ENCODE results near the gene TACR2. TPM values are rescaled to one million over a fixed set of nuclear protein-coding genes. Genes with fewer than 3 reads are reported as not detected.

Gene TACR2
- total RNA-seq, 1 donor from 2014 or later = not detected

DNA sequence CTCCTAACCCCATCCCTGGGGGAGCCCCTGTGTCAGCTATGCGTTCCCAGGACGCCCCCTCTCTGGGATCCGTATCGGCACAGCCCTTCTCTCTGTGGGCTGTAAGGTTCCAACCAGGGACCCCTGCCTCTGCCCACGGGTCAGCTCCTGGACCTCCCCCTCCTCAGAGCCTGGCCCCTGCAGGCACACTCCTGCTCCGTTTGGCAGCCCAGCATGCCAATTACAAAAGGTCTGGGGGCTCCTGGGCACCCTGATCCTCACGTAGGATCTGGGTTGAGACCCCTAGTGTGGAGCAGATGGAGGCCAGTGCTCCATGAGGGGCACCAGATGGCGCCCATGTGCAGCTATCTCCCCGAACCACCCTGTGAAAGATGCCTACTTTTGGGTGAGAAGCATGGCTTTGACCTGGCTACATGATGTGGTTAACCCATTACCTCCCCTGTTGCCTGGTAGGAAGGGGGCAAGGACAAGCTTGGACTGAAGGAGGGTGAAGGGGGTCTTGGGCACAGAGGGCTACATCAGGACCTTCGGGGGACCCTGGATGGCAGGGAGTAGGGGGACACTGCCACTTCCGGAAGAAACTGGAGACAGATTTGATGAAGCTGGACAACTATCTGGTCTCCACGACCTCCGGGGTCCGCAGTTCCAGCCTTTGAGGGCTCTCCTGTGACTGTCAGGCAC lies 9.0 kb downstream of the TACR2 start:
- Mint-ChIP-seq H3K36me3 (ENCODE audit: unreplicated experiment) (peaks cover 4% of the 10 kb centered on the region), H3K4me1 (ENCODE audit: low read depth, unreplicated experiment) (peaks cover 20% of the 10 kb centered on the region), H3K9me3 (ENCODE audit: unreplicated experiment) (peaks cover 14% of the 10 kb centered on the region), H3K27me3 (ENCODE audit: unreplicated experiment) (peaks cover 7% of the 10 kb centered on the region), H3K27ac (ENCODE audit: unreplicated experiment) (peak overlapping the region; percentile 43), H3K4me3 (ENCODE audit: unreplicated experiment) (no peak overlapping the region)
- no peak for DNase-seq
- TF ChIP-seq, protein P1, sequence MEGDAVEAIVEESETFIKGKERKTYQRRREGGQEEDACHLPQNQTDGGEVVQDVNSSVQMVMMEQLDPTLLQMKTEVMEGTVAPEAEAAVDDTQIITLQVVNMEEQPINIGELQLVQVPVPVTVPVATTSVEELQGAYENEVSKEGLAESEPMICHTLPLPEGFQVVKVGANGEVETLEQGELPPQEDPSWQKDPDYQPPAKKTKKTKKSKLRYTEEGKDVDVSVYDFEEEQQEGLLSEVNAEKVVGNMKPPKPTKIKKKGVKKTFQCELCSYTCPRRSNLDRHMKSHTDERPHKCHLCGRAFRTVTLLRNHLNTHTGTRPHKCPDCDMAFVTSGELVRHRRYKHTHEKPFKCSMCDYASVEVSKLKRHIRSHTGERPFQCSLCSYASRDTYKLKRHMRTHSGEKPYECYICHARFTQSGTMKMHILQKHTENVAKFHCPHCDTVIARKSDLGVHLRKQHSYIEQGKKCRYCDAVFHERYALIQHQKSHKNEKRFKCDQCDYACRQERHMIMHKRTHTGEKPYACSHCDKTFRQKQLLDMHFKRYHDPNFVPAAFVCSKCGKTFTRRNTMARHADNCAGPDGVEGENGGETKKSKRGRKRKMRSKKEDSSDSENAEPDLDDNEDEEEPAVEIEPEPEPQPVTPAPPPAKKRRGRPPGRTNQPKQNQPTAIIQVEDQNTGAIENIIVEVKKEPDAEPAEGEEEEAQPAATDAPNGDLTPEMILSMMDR (IDR thresholded peaks at IDR 0.05; ENCODE audit: partially characterized antibody, unreplicated experiment) = no peak

DNA sequence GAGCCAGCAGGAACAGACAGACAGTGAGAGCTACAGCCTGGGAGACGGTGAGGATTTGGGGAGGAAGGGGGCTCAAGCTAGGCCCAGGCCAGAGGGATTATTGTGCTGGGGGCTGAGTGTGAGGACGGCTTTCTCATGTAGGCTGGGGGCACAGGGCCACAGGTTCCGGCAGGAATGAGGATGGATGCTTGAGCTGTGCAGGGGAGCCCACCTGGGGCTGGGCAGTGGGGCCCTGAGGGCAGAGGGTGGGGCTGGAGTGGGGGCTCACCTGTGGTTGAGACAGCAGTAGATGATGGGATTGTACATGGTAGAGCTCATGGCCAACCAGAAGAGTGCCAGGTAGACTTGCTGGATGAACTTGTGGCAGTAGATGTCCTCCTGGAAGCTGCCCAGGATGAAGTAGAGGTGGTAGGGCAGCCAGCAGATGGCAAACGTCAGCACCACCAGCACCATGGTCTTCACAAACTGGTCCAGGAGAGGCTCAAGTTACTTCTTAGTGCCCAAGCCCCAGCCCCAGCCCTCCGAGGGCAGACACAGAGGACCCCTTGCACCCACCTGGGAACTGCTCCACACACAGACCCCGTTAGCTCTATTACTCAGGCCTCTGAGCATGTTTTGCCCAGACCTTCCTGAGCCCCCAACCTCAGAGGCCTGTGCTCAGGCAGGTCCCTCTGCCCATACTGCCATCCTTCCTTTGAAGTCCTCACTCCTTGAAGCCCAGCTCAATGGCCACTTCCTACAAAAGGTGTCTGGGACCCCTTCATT lies 9.7 kb downstream of the TACR2 start:
- H3K4me1 Mint-ChIP-seq (ENCODE audit: low read depth, unreplicated experiment) = peaks cover 20% of the 10 kb centered on the region
- DNase-seq = no peak
- TF ChIP-seq, protein P1 (IDR thresholded peaks at IDR 0.05; ENCODE audit: partially characterized antibody, unreplicated experiment) = no peak
- no peak overlapping the region for H3K4me3 Mint-ChIP-seq (ENCODE audit: unreplicated experiment)
- peaks cover 14% of the 10 kb centered on the region for H3K9me3 Mint-ChIP-seq (ENCODE audit: unreplicated experiment)
- H3K27me3 Mint-ChIP-seq (ENCODE audit: unreplicated experiment) = peaks cover 7% of the 10 kb centered on the region
- H3K36me3 Mint-ChIP-seq (ENCODE audit: unreplicated experiment) = peaks cover 4% of the 10 kb centered on the region
- H3K27ac Mint-ChIP-seq (ENCODE audit: unreplicated experiment) = peak overlapping the region; percentile 90

DNA sequence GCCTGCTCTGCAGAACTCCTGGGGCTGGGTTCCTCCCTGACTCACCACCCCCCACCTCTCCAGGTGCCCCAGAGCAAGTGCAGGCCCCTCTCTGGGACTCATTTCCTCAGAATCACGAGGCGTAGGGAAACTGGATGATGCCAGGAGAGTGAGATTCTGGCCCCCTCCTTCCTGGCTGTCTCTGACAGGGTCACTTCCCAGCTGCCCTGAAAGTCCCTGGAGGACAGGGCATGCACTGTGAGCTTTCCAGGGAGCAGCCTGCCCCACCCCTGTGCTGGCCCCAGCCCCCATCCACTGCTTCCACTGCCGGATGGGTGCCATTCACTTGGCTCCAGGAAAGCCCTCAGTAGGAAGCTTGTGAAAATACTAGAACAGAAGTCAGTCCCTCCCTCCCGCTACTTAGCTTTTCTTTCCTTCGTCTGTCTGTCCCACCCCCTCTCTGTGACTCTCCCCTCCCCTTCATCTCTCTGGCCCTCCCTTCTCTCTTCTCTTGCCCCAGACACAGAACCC lies 10.4 kb downstream of the TACR2 start:
- Mint-ChIP-seq H3K27ac (ENCODE audit: unreplicated experiment) (peak overlapping the region; percentile 90), H3K27me3 (ENCODE audit: unreplicated experiment) (peaks cover 5% of the 10 kb centered on the region), H3K36me3 (ENCODE audit: unreplicated experiment) (peaks cover 8% of the 10 kb centered on the region), H3K9me3 (ENCODE audit: unreplicated experiment) (peaks cover 14% of the 10 kb centered on the region), H3K4me3 (ENCODE audit: unreplicated experiment) (no peak overlapping the region), H3K4me1 (ENCODE audit: low read depth, unreplicated experiment) (peaks cover 20% of the 10 kb centered on the region)
- TF ChIP-seq, protein P1 (IDR thresholded peaks at IDR 0.05; ENCODE audit: partially characterized antibody, unreplicated experiment) = no peak
- DNase-seq = peak; percentile 54

DNA sequence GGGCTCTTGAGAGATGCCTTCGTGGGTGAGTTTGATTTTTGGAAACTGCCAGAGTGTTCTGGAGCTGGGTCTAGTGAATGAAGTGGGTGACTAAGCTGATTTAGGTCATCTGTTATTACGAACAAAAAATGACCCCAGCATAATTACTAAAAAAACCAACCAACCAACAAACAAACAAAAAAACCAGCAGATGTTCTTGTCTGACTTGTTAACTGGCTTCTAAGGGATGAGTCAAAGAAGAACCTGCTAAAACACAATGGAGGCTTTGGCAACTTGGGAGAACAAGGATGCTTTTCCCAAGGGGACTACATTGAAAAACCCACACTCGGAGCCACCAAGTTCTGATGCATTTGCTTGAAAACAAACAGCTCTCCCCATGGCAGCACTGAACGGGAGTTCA lies 11.5 kb downstream of the TACR2 start:
- H3K4me1 Mint-ChIP-seq (ENCODE audit: low read depth, unreplicated experiment) = peaks cover 20% of the 10 kb centered on the region
- H3K36me3 Mint-ChIP-seq (ENCODE audit: unreplicated experiment) = peaks cover 10% of the 10 kb centered on the region
- no peak for DNase-seq
- peaks cover 14% of the 10 kb centered on the region for H3K9me3 Mint-ChIP-seq (ENCODE audit: unreplicated experiment)
- H3K4me3 Mint-ChIP-seq (ENCODE audit: unreplicated experiment) = peak overlapping the region; percentile 61
- TF ChIP-seq, protein P1 (IDR thresholded peaks at IDR 0.05; ENCODE audit: partially characterized antibody, unreplicated experiment) = no peak
- H3K27ac Mint-ChIP-seq (ENCODE audit: unreplicated experiment) = peak overlapping the region; percentile 62
- H3K27me3 Mint-ChIP-seq (ENCODE audit: unreplicated experiment) = peaks cover 5% of the 10 kb centered on the region

DNA sequence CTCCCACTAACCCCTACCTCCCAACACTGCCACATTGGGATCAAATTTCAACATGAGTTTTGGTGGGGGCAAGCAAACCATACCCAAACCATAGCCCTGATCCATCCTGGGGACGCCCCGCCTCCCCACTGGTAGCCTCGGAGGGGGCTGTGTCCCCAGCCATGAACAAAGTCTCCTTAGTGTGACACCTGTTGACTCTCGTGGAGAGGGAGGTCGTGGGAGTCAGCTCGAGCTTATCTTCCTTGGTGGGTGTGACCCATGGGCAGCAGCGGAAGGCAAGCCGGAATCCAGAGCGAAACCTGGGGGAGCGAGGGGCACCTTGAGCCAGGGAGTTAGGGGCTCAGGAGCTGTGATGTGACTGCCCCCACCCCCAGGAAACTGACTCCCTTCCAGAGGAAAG lies 11.9 kb downstream of the TACR2 start:
- Mint-ChIP-seq H3K4me3 (ENCODE audit: unreplicated experiment) (no peak overlapping the region), H3K36me3 (ENCODE audit: unreplicated experiment) (peaks cover 10% of the 10 kb centered on the region), H3K27me3 (ENCODE audit: unreplicated experiment) (peaks cover 5% of the 10 kb centered on the region), H3K9me3 (ENCODE audit: unreplicated experiment) (peaks cover 14% of the 10 kb centered on the region), H3K27ac (ENCODE audit: unreplicated experiment) (no peak overlapping the region), H3K4me1 (ENCODE audit: low read depth, unreplicated experiment) (peaks cover 20% of the 10 kb centered on the region)
- no peak for DNase-seq
- TF ChIP-seq, protein P1 (IDR thresholded peaks at IDR 0.05; ENCODE audit: partially characterized antibody, unreplicated experiment) = no peak
